Body of pancreas (tissue), 4 donors: Measurements from ENCODE around the gene ZNF431.

Source experiments
- POLR2A ChIP-seq, 3 donors: fragments of 450-650 bp; IDR thresholded peaks; one replicate each; pipeline ENCODE4 v1.6.1; 2016; ENCODE audit warnings: antibody characterized with exemption in 3 of 3, mild to moderate bottlenecking in 2 of 3
- TF ChIP-seq, protein P1 (sequence below), 7 experiments: fragments of 450-650 bp in 4 of 7; fragments of 200-600 bp in 3 of 7; sonication (generic) in 3 of 7; IDR thresholded peaks; one replicate each; pipeline ENCODE4 v1.5.1; 2016 to 2019; ENCODE audit warnings: antibody characterized with exemption in 7 of 7

DNA sequence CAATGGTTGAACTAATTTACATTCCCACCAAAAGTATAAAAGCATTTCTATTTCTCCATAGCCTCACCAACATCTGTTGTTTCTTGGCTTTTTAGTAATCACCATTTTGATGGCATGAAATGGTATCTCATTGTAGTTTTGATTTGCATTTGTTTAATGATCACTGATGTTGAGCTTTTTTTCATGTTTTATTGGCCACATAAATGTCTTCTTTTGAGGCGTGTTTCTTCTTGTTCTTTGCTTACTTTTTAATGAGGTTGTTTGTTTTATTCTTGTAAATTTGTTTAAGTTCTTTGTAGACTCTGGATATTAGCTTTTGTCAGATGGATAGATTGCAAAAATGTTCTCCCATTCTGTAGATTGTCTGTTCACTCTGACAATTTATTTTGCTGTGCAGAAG lies 31.7 kb upstream of the ZNF431 start:
- TF ChIP-seq, protein P1, sequence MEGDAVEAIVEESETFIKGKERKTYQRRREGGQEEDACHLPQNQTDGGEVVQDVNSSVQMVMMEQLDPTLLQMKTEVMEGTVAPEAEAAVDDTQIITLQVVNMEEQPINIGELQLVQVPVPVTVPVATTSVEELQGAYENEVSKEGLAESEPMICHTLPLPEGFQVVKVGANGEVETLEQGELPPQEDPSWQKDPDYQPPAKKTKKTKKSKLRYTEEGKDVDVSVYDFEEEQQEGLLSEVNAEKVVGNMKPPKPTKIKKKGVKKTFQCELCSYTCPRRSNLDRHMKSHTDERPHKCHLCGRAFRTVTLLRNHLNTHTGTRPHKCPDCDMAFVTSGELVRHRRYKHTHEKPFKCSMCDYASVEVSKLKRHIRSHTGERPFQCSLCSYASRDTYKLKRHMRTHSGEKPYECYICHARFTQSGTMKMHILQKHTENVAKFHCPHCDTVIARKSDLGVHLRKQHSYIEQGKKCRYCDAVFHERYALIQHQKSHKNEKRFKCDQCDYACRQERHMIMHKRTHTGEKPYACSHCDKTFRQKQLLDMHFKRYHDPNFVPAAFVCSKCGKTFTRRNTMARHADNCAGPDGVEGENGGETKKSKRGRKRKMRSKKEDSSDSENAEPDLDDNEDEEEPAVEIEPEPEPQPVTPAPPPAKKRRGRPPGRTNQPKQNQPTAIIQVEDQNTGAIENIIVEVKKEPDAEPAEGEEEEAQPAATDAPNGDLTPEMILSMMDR (IDR thresholded peaks at IDR 0.05): no peak
- no peak for TF ChIP-seq POLR2A (IDR thresholded peaks at IDR 0.05)
